ENCODE data around the gene C19orf25. TPM values are rescaled to one million over a fixed set of nuclear protein-coding genes. Genes with fewer than 3 reads are reported as not detected.

Gene C19orf25
- total RNA-seq, 4 donors from 2014 or later, result 21.6 to 43.6 (median 29.8) TPM

DNA sequence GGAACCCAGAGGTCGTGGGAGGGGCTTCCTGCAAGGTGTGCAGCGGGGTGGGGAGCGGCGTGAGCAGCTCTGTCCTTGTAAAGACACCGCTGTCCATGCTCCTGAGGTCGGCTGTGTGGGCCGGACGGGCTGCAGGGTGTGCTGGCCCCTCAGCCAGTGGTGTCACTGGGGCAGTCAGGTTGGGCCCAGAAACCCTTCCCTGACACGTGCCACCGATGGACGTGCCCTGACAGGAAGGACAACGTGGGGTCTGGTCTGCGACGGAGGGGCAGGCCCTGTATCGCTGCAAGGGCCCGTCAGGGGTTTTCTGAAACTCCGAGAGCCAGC, 45.0 kb downstream of the C19orf25 start:
- Histone ChIP-seq H3K27ac (replicated peaks in 1 of 4) (no peak overlapping the region), H3K36me3 (peaks cover 51 to 70% (median 67%) of the 10 kb centered on the region in 4 donors), H3K9me3 (no peaks in the 10 kb centered on the region), H3K4me3 (no peak overlapping the region), H3K4me1 (peaks cover 6 to 11% (median 8%) of the 10 kb centered on the region in 4 donors), H3K27me3 (no peaks in the 10 kb centered on the region)
- WGBS, result 80% methylated on average over 8 of the region's 17 CpGs
- DNase-seq (ENCODE audit: extremely low spot score), result no peak
- TF ChIP-seq POLR2AphosphoS5 (IDR thresholded peaks at IDR 0.05), result no peak
- TF ChIP-seq, protein P1, sequence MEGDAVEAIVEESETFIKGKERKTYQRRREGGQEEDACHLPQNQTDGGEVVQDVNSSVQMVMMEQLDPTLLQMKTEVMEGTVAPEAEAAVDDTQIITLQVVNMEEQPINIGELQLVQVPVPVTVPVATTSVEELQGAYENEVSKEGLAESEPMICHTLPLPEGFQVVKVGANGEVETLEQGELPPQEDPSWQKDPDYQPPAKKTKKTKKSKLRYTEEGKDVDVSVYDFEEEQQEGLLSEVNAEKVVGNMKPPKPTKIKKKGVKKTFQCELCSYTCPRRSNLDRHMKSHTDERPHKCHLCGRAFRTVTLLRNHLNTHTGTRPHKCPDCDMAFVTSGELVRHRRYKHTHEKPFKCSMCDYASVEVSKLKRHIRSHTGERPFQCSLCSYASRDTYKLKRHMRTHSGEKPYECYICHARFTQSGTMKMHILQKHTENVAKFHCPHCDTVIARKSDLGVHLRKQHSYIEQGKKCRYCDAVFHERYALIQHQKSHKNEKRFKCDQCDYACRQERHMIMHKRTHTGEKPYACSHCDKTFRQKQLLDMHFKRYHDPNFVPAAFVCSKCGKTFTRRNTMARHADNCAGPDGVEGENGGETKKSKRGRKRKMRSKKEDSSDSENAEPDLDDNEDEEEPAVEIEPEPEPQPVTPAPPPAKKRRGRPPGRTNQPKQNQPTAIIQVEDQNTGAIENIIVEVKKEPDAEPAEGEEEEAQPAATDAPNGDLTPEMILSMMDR (IDR thresholded peaks at IDR 0.05), result no peak
- no peak for TF ChIP-seq POLR2A (IDR thresholded peaks at IDR 0.05; ENCODE audit: low read depth)
- TF ChIP-seq EP300 (IDR thresholded peaks at IDR 0.05), result no peak
- intact Hi-C loops (cut with DNase I), result no loop called here

DNA sequence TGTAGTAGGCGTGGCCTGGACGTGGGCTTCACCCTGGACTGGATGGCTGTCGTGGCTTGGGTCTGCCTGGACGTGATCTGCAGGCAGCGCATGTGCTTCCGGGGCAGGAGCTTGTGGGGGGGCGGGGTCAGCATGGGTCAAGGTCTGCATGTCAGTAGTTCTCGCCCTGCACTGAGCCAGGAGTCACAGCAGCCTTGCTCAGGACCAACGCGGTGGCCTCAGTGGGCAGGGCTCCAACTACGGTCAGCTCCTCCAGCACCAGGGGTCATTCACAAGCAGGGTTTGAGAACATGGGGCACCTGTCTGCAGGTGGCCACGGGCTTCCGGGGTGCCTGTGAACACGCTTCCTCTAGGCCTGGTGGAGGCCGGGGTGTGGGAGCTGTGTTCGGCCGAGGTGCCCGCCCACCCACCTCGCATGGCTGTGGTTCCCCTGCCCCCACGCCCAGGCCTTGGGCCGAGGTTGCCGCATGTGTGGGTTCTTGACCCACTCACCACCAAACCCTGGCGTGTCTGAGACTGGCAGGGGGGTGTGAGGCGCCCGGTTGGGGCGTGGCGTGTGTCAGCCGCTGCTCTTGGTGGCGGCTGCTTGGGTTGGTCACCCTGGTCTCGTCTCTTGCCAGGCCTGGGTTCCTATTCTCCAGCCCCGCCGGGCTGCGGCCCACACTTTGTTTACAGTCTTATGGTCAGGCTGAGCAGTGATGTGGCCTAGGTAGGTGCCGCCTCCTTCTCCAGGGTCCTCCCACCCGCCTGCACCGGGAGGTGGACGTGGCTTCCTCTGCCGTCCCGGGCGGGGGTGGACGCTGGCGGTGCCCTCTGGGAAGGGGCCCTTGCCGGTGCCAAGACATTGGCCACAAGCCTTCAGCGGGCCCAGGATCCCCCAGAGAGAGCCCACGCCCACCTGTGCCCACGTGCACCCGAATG, 45.6 kb downstream of the C19orf25 start:
- TF ChIP-seq POLR2A (IDR thresholded peaks at IDR 0.05; ENCODE audit: low read depth) (no peak), POLR2AphosphoS5 (IDR thresholded peaks at IDR 0.05) (no peak), EP300 (IDR thresholded peaks at IDR 0.05) (no peak)
- TF ChIP-seq, protein P1 (IDR thresholded peaks at IDR 0.05), result no peak
- 90% methylated on average over 12 of the region's 47 CpGs for WGBS
- H3K9me3 ChIP-seq, result no peaks in the 10 kb centered on the region
- DNase-seq (ENCODE audit: extremely low spot score), result no peak
- intact Hi-C loops (cut with DNase I), result no loop called here
- H3K4me1 ChIP-seq, result peaks cover 4 to 12% (median 6%) of the 10 kb centered on the region in 4 donors
- H3K27ac ChIP-seq (replicated peaks in 1 of 4), result no peak overlapping the region
- H3K27me3 ChIP-seq, result no peaks in the 10 kb centered on the region
- H3K4me3 ChIP-seq, result no peak overlapping the region
- H3K36me3 ChIP-seq, result peaks cover 56 to 76% (median 73%) of the 10 kb centered on the region in 4 donors

DNA sequence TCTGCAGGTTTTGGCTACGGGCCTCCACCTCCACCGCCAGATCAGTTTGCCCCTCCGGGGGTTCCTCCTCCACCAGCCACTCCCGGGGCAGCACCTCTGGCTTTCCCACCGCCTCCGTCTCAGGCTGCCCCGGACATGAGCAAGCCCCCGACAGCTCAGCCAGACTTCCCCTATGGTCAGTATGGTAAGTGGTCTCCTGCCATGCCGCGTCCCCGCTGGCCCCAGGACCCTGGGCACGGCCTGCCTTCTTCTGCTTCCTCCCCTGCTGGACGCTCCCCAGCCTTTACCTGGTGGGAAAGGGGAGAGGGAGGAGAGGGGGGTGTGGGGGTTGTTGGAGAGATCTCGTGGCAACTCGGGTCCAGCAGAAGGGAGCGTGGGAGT, 46.5 kb downstream of the C19orf25 start:
- Histone ChIP-seq H3K9me3 (no peaks in the 10 kb centered on the region), H3K4me3 (no peak overlapping the region), H3K36me3 (peaks cover 56 to 84% (median 79%) of the 10 kb centered on the region in 4 donors), H3K4me1 (peaks cover 0 to 12% (median under 1%) of the 10 kb centered on the region in 4 donors), H3K27me3 (no peaks in the 10 kb centered on the region), H3K27ac (replicated peaks in 1 of 4) (no peak overlapping the region)
- intact Hi-C loops (cut with DNase I), result no loop called here
- WGBS, result 89% methylated on average over 13 of the region's 16 CpGs
- no peak for TF ChIP-seq POLR2AphosphoS5 (IDR thresholded peaks at IDR 0.05)
- TF ChIP-seq, protein P1 (IDR thresholded peaks at IDR 0.05), result no peak
- TF ChIP-seq POLR2A (IDR thresholded peaks at IDR 0.05; ENCODE audit: low read depth), result no peak
- TF ChIP-seq EP300 (IDR thresholded peaks at IDR 0.05), result no peak
- DNase-seq (ENCODE audit: extremely low spot score), result no peak

DNA sequence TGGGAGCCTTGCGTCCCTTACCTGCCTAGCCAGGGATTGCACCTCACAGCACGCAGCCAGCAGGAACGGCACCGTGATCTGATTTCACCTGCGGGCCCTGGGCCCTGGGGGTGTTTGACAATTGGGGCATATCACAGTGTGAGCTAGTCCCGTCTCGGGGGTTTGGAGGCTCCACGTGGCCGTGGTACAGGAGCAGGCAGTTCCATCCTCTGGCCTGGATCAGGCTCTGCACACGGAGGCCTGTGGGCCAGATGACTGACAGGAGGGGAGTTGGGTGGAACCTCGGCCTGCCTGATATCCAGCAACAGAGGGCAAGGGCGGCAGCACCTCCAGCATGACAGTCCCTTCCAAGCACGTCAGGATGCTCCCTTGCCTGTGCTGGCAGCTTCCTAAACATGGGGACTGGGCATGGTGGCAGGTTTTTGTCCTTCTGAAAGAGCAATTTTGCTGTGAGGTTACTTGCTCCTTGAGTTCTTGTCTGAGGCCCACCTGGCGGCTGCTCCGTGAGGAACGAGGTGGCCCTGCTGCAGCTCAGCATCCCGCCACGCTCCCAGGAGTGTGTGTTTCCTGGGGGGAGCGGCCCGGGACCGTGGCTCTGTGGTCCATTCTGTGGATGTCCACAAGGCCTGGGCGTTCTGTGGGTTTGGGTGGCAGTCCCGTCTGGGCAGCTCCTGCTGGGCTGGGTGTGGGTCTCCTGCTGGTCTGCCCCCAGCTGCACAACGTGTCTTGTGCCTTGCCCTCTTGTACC, 47.1 kb downstream of the C19orf25 start:
- 88% methylated on average over 14 of the region's 24 CpGs for WGBS
- no peak overlapping the region for H3K4me3 ChIP-seq
- H3K4me1 ChIP-seq, result peaks cover 0 to 12% (median 0%) of the 10 kb centered on the region in 4 donors
- peaks cover 56 to 89% (median 84%) of the 10 kb centered on the region in 4 donors for H3K36me3 ChIP-seq
- intact Hi-C loops (cut with DNase I), result no loop called here
- no peak overlapping the region for H3K27ac ChIP-seq (replicated peaks in 1 of 4)
- no peak for DNase-seq (ENCODE audit: extremely low spot score)
- no peaks in the 10 kb centered on the region for H3K9me3 ChIP-seq
- TF ChIP-seq POLR2AphosphoS5 (IDR thresholded peaks at IDR 0.05), result no peak
- TF ChIP-seq, protein P1 (IDR thresholded peaks at IDR 0.05), result no peak
- H3K27me3 ChIP-seq, result no peaks in the 10 kb centered on the region

All from esophagus muscularis mucosa (tissue), 4 donors.